Uterus (tissue), 4 donors: ENCODE measurements around the gene SLAMF7. TPM values are rescaled to one million over a fixed set of nuclear protein-coding genes. Genes with fewer than 3 reads are reported as not detected.

ENCODE experiments used
- DNase-seq, 2 donors: peaks; one replicate each; pipeline ENCODE4 v3.0.0-alpha.2; 2019 to 2020
- H3K27ac ChIP-seq, 2 donors: fragments of 200-600 bp; sonication (generic); 1 replicate in 1 of 2; 2 replicates in 1 of 2; pipeline ENCODE4 v1.5.1; 2016 to 2018
- H3K27me3 ChIP-seq, 2 donors: fragments of 200-600 bp; sonication (generic); one replicate each; pipeline ENCODE4 v1.5.1; 2018 to 2019; ENCODE audit warnings: control low read depth in 1 of 2
- H3K36me3 ChIP-seq, 2 donors: fragments of 200-600 bp; sonication (generic); one replicate each; pipeline ENCODE4 v1.5.1; 2019; ENCODE audit warnings: control low read depth in 1 of 2
- H3K4me1 ChIP-seq, 2 donors: fragments of 200-600 bp; sonication (generic); one replicate each; pipeline ENCODE4 v1.5.1; 2018 to 2019; ENCODE audit warnings: control low read depth in 1 of 2
- H3K4me3 ChIP-seq, 2 donors: fragments of 200-600 bp; sonication (generic); 1 replicate in 1 of 2; 2 replicates in 1 of 2; pipeline ENCODE4 v1.5.1; 2018 to 2019; ENCODE audit warnings: mild to moderate bottlenecking in 1 of 2
- H3K9me3 ChIP-seq, 2 donors: fragments of 200-600 bp; sonication (generic); one replicate each; pipeline ENCODE4 v1.5.1; 2019; ENCODE audit warnings: control low read depth in 1 of 2
- POLR2A ChIP-seq, 2 donors: fragments of 450-650 bp; IDR thresholded peaks; one replicate each; pipeline ENCODE4 v1.6.1; 2016; ENCODE audit warnings: antibody characterized with exemption in 2 of 2, mild to moderate bottlenecking in 1 of 2, moderate library complexity in 1 of 2
- intact Hi-C: fragments of 100-400 bp; cut with DNase I; formaldehyde crosslinking; loops from one replicate; pipeline ENCODE4 v1.15.1; 2023; ENCODE audit warnings: low total_unique reads
- total RNA-seq, 4 donors: library from RNA; depleted of rRNA in 3 of 4; stranded (reverse); fragments of >200 nt in 3 of 4; gene quantifications; one replicate each; pipeline versions ENCODE4 v1.1.0 to v1.2.4, GENCODE V29; 2014 to 2023
- TF ChIP-seq, protein P1 (sequence below), 4 experiments: fragments of 200-600 bp in 2 of 4; fragments of 450-650 bp in 2 of 4; sonication (generic) in 2 of 4; IDR thresholded peaks; one replicate each; pipeline ENCODE4 v1.5.1; 2016 to 2019; ENCODE audit warnings: antibody characterized with exemption in 4 of 4, mild to moderate bottlenecking in 2 of 4, moderate library complexity in 1 of 4
- donor health status: DM: yes; HTN: yes; CAD: no.

SLAMF7 gene
- total RNA-seq, 4 donors from 2014 or later, result 0.76 to 1.6 TPM; not detected in 2

DNA sequence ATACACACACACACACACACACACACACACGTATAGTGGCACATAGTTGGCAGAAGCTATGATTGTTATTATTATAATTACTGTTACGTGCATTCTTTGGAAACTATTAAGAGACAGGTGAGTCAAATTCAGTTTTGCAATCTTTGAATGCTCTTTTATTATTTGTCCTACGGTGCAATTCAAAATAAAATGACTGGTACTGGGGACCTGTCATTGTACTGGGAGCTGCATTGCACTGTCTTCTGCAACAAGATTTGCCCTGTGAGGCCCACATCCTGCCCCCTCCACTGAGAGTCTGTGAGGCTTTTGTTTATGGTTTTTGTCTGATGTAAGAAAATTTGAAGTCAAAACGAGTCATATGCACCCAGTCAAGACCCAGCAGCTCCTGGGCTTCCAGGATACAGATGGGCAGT lies 58.8 kb downstream of the SLAMF7 start:
- Histone ChIP-seq H3K36me3 (no peaks in the 10 kb centered on the region), H3K4me3 (no peak overlapping the region), H3K9me3 (no peaks in the 10 kb centered on the region), H3K4me1 (no peaks in the 10 kb centered on the region), H3K27ac (no peak overlapping the region), H3K27me3 (no peaks in the 10 kb centered on the region)
- intact Hi-C loops, result no loop called here
- DNase-seq, result no peak
- TF ChIP-seq, protein P1, sequence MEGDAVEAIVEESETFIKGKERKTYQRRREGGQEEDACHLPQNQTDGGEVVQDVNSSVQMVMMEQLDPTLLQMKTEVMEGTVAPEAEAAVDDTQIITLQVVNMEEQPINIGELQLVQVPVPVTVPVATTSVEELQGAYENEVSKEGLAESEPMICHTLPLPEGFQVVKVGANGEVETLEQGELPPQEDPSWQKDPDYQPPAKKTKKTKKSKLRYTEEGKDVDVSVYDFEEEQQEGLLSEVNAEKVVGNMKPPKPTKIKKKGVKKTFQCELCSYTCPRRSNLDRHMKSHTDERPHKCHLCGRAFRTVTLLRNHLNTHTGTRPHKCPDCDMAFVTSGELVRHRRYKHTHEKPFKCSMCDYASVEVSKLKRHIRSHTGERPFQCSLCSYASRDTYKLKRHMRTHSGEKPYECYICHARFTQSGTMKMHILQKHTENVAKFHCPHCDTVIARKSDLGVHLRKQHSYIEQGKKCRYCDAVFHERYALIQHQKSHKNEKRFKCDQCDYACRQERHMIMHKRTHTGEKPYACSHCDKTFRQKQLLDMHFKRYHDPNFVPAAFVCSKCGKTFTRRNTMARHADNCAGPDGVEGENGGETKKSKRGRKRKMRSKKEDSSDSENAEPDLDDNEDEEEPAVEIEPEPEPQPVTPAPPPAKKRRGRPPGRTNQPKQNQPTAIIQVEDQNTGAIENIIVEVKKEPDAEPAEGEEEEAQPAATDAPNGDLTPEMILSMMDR (IDR thresholded peaks at IDR 0.05), result no peak
- no peak for TF ChIP-seq POLR2A (IDR thresholded peaks at IDR 0.05)

DNA sequence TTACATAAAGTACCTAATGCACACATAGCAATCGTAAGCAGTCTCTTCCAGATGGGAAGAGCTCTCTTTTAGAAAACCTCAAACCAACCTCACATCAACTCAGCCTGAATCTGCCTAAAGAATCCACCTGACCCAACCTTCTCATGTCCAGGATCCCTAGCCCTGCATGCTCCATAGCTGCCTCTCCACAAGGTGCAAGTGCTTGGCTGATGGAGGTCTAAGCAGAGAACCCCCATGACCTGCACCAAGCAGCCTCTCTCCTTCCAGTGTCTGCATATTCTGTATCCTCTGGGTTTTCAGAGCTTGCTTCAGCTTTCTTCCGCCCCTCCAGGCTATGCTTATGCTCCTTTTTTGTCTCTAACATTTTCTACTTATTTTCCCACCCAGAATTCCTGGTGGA lies 59.4 kb downstream of the SLAMF7 start:
- no peak overlapping the region for H3K4me3 ChIP-seq
- no peaks in the 10 kb centered on the region for H3K36me3 ChIP-seq

DNA sequence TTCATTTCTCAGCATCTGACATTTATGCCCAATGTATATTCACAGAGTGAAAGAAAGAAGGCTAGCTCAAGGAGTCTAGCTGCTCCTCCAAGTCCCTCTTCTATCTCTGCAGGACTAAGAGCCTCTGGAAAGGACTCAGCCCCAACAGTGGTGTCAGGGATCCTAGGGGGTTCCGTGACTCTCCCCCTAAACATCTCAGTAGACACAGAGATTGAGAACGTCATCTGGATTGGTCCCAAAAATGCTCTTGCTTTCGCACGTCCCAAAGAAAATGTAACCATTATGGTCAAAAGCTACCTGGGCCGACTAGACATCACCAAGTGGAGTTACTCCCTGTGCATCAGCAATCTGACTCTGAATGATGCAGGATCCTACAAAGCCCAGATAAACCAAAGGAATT lies 60.6 kb downstream of the SLAMF7 start:
- H3K4me3 ChIP-seq, result no peak overlapping the region
- H3K4me1 ChIP-seq, result no peaks in the 10 kb centered on the region
- no peak for DNase-seq
- intact Hi-C loops, result no loop called here
- H3K9me3 ChIP-seq, result no peaks in the 10 kb centered on the region
- no peak overlapping the region for H3K27ac ChIP-seq
- TF ChIP-seq, protein P1 (IDR thresholded peaks at IDR 0.05), result no peak
- TF ChIP-seq POLR2A (IDR thresholded peaks at IDR 0.05), result no peak
- no peaks in the 10 kb centered on the region for H3K27me3 ChIP-seq
- H3K36me3 ChIP-seq, result no peaks in the 10 kb centered on the region

More for the DNA sequence above, 59.4 kb downstream of the SLAMF7 start:
- TF ChIP-seq, protein P1 (IDR thresholded peaks at IDR 0.05), result no peak
- H3K27ac ChIP-seq, result no peak overlapping the region
- H3K9me3 ChIP-seq, result no peaks in the 10 kb centered on the region
- intact Hi-C loops, result no loop called here
- no peaks in the 10 kb centered on the region for H3K4me1 ChIP-seq
- H3K27me3 ChIP-seq, result no peaks in the 10 kb centered on the region
- DNase-seq, result no peak

DNA sequence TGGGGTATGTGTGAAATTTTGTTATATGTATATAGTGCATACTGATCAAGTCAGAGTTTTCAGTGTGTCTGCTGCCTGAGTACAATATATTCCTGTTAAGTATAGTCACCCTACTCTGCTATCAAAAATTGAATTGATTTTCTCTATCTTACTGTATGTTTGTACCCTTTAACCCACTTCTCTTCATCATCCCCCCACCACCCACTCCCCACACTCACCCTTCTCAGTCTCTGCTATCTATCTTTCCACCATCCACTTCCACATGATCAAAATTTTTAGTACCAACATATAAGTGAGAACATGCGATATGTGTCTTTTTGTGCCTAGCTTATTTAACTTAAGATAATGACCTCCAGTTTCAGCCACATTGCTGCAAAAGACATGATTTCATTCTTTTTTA lies 61.1 kb downstream of the SLAMF7 start:
- Histone ChIP-seq H3K27ac (no peak overlapping the region), H3K27me3 (no peaks in the 10 kb centered on the region), H3K4me3 (no peak overlapping the region), H3K36me3 (no peaks in the 10 kb centered on the region), H3K9me3 (no peaks in the 10 kb centered on the region), H3K4me1 (no peaks in the 10 kb centered on the region)
- DNase-seq, result no peak
- intact Hi-C loops, result no loop called here
- TF ChIP-seq, protein P1 (IDR thresholded peaks at IDR 0.05), result no peak
- no peak for TF ChIP-seq POLR2A (IDR thresholded peaks at IDR 0.05)

DNA sequence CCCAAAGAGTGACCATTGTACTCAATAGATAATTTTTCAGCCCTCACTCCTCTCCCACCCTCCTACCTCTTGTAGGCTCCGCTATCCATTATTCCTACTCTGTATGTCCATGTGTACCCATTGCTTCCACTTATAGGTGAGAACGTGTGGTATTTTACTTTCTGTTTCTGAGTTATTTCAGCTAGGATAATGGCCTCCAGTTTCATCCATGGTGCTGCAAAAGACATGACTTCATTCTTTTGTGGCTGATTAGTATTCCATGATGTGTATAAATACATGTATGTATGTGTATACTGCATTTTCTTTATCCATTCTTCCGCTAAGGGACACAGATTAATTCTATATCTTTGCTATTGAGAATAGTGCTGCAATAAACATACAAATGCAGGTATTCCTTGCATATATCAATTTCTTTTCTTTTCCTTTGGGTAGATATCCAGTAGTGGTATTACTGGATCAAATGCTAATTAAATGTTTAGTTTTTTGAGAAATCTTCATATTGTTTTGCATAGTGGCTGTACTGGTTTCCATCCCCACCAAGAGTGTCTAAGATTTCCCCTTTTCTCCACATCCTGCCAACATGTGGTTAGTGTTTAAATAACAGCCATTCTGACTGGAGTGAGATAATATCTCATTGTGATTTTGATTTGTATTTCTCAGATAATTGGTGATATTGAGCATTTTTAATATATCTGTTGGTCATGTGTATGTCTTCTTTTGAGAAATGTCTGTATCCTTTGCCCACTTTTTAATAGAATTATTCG lies 61.8 kb downstream of the SLAMF7 start:
- DNase-seq, result no peak
- no peak for TF ChIP-seq POLR2A (IDR thresholded peaks at IDR 0.05)
- TF ChIP-seq, protein P1 (IDR thresholded peaks at IDR 0.05), result no peak
- intact Hi-C loops, result no loop called here
- H3K36me3 ChIP-seq, result no peaks in the 10 kb centered on the region
- H3K4me3 ChIP-seq, result no peak overlapping the region
- H3K4me1 ChIP-seq, result no peaks in the 10 kb centered on the region
- H3K9me3 ChIP-seq, result no peaks in the 10 kb centered on the region
- H3K27ac ChIP-seq, result no peak overlapping the region
- H3K27me3 ChIP-seq, result no peaks in the 10 kb centered on the region
